ACHN (cell line): ENCODE data around the gene GFOD1.

Source experiments
- DNase-seq: peaks from one replicate; pipeline ENCODE4 v3.0.0-alpha.2; 2015
- in situ Hi-C: cut with HindIII; loops from 2 replicates; pipeline ENCODE4 v1.10.0; 2017; ENCODE audit warnings: low sequenced_read_pairs, low pct_ligation_motif_present, low pct_unique_long_range_greater_than_20kb

GFOD1 gene

DNA sequence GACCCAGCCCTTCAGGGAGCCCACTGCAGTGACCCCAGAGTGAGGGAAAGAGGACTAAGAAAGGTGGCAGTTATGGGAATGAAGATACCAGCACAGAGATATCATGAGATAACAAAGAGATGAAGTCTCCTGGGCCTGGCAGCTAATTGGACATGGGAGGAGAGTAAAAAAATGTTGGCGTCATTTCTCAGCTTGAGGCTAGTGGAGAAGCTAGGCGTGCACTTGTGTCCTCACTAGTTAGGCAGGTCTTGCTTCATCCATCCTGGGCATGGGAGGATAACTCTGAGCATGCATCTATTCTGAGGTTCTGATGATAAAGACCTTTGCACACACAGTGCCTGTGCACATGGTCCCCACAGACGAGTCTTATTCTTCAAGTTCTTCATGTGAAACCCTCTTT lies 4.1 kb upstream of the GFOD1 start:
- in situ Hi-C loops, result no loop called here

DNA sequence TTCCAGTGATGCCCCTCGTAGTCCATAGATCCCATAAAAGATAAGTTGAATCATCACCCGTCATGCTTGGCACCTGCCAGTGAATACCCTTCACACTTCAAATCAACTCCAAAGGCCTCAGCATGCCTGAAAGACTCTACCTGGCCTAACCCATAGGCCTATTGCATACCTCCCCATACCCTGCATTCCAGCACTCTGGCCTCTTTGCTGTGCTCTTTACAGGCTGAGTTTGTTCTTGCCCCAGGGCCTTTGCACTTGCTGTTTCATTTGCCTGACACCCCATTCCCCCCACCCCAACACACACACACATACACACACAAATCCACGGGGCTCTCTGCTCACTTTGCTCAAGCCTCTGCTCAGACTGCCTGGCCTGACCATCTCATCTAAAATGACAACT lies 3.0 kb upstream of the GFOD1 start:
- in situ Hi-C loops, result no loop called here
- DNase-seq, result no peak

More for the DNA sequence above, 4.1 kb upstream of the GFOD1 start:
- no peak for DNase-seq

DNA sequence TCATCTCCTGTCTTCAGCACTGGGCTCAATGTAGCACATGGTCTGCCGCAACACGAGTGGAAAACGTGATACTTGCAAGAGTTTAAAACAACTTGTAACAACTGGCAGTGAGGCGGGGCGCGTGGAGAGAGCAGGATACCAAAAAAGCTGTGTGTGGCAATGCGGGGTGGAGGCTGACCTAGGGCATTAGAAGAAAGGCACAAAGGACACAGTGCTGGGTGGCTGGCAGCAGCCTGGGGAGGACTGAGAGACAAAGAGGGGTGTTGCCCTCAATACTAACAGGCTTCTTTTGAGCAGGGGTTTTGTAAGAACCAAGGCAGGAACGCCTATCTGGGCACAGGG lies 1.5 kb upstream of the GFOD1 start:
- no peak for DNase-seq
- in situ Hi-C loops, result no loop called here

DNA sequence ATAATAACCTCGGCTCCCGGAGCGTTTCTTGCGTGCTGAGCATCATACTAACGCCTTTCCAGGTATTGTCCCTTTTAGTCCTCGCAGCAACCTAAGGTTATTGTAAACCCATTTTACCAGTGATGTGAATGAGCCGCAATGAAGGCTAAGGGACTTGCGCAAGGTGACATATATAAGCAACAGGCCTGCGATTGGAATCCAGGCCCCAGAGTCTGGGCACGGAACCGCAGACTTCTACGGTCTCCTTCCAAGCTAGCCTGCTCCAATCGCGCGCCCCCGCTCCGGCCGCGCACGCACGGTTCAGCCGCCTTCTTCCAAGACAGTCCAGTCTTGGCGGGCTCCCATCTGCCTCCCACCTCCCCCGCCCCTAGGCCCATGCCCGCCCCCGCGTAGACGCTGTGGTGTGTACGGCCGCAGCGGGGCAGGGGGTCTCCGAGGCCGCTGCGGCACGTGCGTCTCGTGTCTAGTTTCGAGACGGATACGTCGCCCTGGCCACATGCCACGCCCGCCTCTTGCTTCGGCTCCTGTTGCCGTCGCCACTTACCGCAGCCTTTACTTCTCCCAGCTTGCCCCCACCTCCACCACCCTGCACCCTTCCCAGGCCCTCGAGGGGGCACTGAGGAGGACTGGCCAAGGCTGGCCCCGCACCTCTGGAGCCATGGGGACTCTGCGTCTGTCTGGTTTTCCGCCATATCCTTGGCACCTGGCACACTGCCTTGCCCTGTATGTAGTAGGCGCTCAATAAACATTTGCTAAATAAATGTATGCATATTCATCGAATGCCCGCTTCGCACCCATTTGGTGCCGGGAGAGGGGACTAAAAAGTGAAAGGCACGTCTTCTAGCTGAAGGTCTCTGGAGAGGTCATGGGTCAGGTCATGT lies 855 bp upstream of the GFOD1 start:
- DNase-seq, result no peak
- in situ Hi-C loops, result no loop called here

DNA sequence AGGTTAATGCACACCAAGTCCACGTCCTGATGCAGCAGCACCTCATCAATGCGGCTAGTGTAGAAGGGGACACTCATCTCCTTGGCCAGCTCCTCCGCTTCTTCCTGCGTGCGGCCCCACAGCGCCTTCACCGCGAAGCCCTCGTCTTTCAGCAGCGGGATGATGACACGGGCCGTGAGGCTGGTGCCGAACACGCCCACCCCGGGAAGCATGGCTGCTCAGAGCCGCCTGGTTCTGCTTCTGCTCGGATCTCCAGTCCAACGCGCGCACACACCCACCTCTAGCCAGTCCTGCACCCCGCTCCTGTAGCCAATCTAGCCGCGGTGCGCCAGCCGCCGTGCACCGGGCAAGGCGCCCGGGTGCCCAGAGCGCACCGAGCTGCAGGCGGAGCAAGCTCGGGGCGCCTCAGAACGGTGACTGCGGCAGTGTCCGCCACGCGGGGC lies 700 bp downstream of the GFOD1 start:
- peak; percentile 44 for DNase-seq
- in situ Hi-C loops, result no loop called here

DNA sequence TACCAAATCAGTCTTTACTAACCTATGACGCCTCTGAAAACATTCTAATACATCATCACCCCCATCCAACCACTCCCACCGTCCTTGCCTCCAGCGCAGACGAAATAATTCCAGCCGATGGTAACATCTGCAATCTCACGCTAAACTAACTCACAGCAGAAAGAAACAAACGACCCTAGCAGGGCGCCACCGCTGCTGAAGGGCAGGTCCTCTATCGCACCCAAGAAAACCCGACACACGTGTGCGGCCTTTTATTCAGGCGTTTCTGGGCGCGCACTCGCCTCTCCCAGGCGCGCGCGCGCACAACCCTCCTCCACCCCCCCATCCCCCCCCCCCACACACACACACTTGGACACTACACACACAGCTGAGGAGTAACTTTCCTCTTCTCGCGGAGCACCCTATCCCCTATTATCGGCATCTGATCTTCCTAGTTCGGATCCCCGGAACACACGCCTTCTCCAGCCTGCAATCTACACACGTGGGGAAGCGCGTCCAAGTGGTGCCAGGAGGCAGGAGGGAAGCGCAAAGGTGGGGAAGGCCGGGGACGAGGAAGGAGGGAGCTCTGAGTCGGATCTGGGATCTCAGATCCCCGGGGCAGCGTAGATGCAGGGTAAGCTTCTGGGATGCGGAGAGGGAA lies 1.4 kb downstream of the GFOD1 start:
- DNase-seq, result peak; percentile 38
- in situ Hi-C loops, result no loop called here

DNA sequence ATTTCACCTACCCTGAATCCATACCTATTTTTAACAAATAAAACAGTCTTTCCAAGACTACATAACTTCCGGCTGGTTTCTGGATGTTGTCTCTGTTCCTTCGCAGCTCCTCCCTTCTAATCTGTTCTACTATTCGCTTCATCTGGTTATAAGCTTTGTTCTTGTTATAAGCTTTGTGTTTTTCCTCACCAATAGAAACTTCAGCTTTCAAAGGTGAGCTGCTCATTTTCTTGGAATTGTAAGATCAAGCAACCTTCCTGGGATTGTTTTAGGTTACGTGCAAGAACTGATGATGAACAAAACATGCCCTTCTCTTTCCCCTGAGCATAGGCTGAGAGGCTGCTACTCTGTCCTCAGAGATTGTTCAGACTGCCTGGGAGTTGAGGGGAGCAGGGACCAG lies 2.1 kb downstream of the GFOD1 start:
- no peak for DNase-seq
- in situ Hi-C loops, result no loop called here

DNA sequence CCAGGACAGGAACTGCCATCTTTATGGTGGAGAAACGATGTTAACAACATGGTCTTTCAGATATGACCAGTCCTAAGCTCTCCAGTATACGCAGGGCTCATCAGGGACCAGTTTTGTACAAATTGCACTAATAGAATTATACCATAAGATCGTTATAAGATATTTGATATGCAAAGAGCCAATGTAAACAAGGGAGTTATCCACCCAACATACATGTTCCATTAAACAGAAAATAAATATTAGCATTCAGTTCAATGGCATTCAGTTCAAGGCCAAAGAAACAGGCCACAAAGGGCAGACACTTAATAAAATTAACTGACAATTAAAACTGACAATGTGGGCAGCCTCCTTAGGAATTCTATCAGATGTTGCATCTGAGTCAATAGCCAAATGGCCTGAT lies 2.6 kb downstream of the GFOD1 start:
- DNase-seq, result no peak
- in situ Hi-C loops, result no loop called here

DNA sequence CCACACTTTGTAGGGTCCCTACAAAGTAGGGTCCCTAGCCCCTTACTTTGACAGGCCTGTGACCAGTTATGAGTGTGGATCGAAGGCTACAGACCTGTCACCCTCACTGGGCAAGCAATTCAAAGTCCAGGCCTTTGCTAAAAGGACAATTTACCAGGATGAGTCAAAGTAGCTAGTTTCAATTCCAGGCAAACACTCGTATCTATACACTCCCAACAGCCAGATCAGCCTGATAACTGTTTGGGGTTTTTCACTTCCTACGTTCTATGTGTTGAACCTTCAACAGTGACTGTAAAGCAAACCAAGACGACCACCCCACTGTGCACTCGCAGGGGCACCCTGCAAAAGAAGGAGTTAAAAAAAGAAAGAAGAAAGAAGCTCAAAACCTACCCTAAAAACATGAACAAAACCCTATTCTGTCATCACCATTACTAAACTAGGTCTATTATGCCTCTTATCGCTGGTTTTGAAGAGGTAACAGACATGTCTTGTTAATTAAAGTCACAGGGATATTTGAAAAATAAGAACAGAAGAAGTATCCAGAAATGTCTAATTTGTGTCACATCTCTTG lies 3.2 kb downstream of the GFOD1 start:
- in situ Hi-C loops, result no loop called here
- no peak for DNase-seq

DNA sequence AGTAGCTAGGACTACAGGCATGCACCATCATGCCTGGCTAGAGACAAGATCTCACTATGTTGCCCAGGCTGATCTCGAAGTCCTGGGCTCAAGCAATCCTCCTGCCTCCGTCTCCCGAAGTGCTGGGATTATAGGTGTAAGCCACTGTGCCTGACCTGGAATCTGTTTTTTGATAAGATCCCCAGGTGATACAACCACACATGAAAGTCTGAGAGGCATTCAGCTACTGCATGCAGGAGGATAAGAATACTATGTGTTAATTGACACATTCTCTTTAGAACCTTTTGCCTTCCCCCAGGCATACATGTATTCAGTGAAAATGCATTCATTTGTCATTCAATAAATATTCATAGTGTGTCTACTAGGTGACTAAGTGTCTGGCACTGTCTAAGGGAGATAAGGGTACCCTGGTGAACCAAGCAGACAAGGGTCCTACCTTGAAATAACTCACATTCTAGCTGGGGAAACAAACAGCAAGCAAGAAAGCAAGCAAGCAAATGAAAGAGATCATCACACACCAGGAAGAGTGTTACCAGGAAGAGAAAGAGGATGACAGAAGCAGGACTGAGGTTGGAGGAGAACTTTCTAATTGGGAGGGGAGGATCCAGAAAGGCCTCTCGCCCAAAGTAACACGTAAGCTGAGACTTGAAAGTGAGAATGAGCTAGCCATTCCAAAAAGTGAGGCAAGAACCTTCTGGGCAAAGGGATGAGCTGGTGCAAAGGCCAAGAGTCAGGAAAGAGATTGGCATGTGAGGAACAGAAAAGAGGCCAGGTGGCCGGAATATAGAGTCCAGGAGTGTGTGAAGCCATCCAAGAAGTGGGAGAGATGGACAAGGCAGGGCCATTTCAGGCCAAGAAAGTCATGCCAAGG lies 6.5 kb downstream of the GFOD1 start:
- in situ Hi-C loops, result no loop called here
- DNase-seq, result no peak

DNA sequence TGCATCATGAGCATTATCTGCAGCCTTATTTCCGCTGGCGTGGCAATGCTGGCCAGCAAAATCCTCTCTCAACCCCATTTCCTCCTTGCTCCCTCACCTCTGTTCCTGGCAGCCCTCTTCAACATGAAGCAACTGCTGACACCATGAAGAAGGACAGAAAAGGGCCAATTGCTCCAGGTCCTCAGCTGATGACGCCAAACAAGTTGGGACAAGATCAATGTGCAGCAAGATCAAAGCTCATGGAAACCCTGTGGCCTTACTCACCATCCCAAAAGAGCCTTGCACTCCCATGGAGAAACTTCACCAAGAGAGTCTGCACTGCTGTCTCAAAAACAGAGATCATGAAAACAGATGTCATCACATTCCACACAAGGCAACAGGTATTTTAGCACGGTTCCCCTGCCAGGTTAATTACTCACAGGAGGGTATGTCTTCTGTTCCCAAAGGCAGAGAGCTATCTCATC lies 7.4 kb downstream of the GFOD1 start:
- no peak for DNase-seq
- in situ Hi-C loops, result no loop called here

DNA sequence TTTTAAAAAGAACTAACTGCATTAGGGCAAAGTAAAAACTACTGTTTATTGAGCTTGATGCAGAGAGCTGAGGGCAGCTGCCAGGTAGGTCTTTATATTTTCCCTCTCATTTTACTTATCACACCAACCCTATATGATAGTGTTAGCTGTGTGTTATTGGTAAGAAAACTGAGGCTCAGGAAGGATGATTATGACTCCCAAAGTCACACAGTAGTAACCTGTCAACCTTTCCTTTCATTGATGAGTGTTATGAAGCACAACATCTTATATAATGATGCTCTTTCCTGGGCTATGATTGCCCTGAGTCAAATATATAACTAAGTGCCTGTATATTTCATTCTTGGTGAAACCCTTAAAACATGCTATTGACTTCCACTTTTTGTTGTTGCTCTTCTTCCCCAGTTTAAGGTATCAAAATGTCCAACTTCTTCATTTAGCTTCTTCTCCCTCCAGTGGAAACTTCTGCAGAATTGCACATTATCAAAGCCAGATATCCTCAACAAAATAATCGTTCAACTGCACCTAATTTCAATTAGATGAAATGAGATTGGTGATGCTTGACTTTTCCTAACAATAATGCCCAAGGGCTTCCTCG lies 8.1 kb downstream of the GFOD1 start:
- DNase-seq, result no peak
- in situ Hi-C loops, result no loop called here

DNA sequence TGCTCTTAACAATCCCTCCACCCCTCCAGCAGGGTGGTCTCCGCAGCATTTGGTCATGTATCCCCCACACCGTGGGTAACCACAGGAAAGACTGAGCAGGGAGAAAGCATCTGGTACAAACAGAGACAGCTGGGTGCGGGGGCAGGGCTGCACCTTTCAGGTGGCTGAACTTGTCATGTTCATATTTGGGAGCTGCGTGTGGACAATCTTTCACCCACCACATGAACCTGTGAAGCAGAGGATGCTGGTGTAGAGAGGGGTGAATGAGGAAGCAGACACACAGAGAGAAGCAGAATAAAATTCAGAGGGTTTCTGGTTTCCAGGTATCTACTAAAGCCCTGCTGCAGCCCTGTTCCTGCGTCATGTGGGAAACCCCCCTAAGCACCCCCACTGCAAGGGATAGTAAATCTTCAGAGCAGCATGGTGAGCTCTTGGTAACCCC lies 8.9 kb downstream of the GFOD1 start:
- in situ Hi-C loops, result no loop called here
- DNase-seq, result no peak

DNA sequence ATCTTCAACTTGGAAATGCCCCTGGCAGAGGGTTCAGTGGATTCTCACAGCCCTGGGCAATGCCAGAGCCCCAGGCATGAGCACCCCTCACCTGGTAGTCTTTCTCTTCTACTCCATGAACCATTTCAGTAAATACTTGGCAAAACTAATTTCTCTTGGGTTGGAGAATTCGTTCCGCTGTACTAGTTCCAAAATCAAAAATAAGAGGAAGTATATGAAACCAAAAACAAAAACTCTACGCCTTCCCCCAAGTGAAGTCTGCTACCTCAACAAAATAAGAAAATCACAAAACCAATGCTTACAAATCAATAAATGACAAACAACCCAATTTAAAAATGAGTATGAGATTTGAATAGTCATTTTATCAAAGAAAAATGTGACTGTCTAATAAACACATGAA lies 12.6 kb downstream of the GFOD1 start:
- in situ Hi-C loops, result no loop called here
- DNase-seq, result no peak

DNA sequence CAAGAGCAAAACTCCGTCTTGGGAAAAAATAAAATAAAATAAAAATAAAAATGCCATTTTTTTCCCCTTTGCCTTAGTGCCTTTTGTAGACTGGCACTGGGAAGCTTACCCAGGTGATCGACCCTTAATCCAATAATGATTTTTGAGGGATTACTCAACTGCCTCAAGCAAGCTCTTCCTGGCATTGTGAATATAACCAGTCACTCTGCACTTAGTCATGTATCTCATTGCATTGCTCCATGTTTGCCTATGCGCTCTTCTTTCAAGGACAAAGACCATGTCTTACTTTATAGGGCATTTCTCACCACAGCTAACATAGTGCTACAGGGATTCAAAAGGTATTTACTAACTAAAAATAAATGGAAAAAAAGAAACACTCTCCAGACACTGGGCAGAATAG lies 13.0 kb downstream of the GFOD1 start:
- DNase-seq, result no peak
- in situ Hi-C loops, result no loop called here

DNA sequence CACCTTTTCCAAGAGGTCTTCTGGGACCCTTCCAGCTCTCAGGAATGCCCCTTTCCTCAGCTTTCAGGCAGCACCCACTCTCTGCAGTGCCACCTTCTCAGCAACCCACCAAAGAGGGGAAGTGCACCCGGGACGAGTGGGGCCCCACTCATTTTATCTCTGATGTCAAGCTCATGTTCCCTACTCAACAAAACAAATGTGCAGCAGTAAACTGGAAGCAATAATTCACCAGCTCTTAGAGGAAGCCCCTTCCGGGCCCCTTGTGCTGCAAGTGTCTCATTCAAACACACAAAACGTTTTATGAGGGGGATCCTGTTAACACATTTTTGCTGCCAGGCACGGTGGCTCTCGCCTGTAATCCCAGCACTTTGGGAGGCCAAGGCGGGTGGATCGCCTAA lies 13.6 kb downstream of the GFOD1 start:
- DNase-seq, result no peak
- in situ Hi-C loops, result no loop called here

DNA sequence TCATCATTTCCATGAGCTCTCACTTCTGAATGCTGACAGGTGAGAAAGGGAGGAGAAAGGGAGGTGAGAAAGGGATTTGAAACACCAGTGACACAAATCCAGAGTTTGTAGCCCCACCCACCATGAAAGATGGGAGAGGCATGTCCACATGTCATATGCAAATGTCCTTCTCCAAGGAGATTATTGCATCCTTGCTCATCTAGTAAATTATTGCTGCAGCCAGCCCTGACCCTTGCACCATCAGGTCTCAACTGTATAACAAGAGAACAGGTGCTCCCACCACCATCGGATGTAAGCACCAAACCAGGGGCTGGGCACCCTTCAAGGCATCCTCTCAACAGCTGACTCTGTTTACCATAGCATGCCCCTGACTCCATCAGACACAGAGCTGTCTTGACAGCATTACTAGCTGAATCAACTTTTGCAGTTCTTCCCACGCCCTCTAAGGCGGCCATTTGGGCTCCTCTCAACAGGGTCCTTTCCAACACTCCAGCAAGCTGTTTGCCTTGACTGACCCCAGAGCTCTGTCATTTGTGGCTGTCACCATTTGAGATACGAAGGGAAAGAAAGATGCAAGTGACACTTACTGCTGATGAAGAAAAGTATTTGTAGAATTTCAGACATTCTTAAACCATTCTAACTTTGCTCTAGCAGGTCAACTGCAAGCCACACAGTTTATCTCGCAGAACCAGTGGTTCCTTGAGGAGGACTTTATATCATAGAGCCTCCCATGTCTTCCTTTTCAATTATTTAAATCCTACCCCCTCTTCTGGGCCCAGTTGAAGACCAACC lies 14.2 kb downstream of the GFOD1 start:
- DNase-seq, result no peak
- in situ Hi-C loops, result no loop called here

DNA sequence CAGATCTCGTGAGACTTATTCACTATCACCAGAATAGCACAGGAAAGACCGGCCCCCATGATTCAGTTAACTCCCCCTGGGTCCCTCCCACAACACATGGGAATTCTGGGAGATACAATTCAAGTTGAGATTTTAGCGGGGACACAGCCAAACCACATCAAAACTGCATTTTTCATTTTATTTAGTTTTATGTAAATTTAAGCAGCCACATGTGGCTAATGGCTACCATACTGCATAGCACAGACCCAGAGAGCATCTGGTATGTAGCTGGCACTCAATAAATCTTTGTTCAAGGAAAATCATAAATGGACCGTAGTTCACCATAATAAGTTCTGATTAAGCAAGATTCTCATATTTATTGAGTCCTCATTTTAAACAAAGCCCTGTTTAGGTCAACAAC lies 15.3 kb downstream of the GFOD1 start:
- in situ Hi-C loops, result no loop called here

More for the DNA sequence above, 15.3 kb downstream of the GFOD1 start:
- DNase-seq, result no peak
